ENCODE results near the gene SLC25A33. TPM values are rescaled to one million over a fixed set of nuclear protein-coding genes. Genes with fewer than 3 reads are reported as not detected.

The SLC25A33 gene
- total RNA-seq, 1 experiment from 2014 or later = 9.4 TPM

DNA sequence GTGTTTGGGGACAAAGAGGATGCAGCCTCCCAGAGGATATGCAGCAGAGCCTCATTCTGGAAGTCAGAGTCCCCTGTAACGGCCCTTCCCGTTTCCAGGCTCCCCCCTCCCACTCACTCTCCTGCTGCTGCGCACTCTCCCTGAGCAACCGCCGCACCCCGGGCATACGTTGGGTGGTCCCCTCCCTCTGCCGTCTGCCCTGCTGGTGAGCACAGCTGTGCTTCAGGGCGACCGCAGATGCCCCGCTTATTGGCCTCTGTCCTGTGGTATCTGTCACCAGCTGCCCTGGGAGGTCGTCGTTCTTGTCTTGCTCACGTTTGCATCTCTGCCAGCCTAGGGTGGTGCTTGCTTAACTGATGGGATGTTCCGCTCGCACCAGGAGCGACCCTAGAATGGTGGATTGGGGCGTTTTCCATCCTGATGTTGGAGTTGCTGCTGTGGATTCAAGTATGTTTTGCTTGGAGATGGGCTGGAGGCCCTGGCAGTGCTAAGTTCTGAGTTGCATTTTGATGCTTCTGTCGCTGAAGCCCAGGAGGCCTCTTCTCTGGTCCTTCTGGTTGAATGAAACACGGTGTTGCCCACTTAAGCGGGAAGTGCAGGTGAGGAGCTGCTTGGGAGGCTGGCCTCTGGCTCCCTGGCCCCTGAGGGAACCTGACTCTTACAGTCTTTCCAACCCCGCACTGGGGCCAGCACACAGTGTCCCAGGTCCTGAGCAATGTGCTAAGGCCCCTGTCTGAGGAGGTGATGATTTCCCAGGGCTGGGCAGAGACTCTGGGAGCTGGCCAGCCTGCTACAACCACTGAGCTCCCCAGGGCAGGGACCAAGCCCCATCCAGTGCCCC, 52.6 kb downstream of the SLC25A33 start:
- Histone ChIP-seq H3T11ph (ENCODE audit: low read length) (no peak overlapping the region), H4K91ac (ENCODE audit: insufficient read length, low read depth, low read length) (no peak overlapping the region), H2AK5ac (ENCODE audit: insufficient read length, low read length) (no peak overlapping the region), H4K8ac (replicated peaks; ENCODE audit: insufficient read length, low read depth, low read length) (no peak overlapping the region), H3K4me1 (ENCODE audit: insufficient read depth, low read length) (peaks cover 5% of the 10 kb centered on the region; the same call in 1 of the 2 replicates), H4K5ac (ENCODE audit: insufficient read length, low read depth, low read length) (no peak overlapping the region), H3K23ac (ENCODE audit: insufficient read length, low read depth, low read length) (no peak overlapping the region), H3K27ac (ENCODE audit: insufficient read length, low read depth, low read length) (no peak overlapping the region), H3K79me1 (ENCODE audit: insufficient read depth, low read depth, low read length, poor library complexity, severe bottlenecking) (peaks cover 12% of the 10 kb centered on the region), H4K20me1 (ENCODE audit: control insufficient read depth, insufficient read depth, insufficient read length) (no peaks in the 10 kb centered on the region), H3K9ac (ENCODE audit: extremely low read depth, insufficient read length, low read length) (no peak overlapping the region), H3K4ac (ENCODE audit: low read depth, low read length) (no peak overlapping the region), H2BK120ac (ENCODE audit: low read depth, low read length, poor library complexity, severe bottlenecking) (no peak overlapping the region), H3K27me3 (ENCODE audit: insufficient read depth, low read length) (no peaks in the 10 kb centered on the region), H2BK5ac (ENCODE audit: insufficient read length, low read length) (no peak overlapping the region), H3K23me2 (ENCODE audit: insufficient read length, low read depth, low read length, poor library complexity, severe bottlenecking) (peaks cover 9% of the 10 kb centered on the region), H3K79me2 (ENCODE audit: insufficient read depth, low read length) (peaks cover 14% of the 10 kb centered on the region; the same call in 1 of the 2 replicates), H2AFZ (ENCODE audit: low read length) (no peak overlapping the region), H3K9me3 (ENCODE audit: control insufficient read depth, low read depth, low read length) (no peaks in the 10 kb centered on the region), H2BK12ac (ENCODE audit: insufficient read length, low read depth, low read length) (no peak overlapping the region), H3K4me2 (ENCODE audit: insufficient read depth, insufficient read length, low read length) (no peak overlapping the region), H3K18ac (ENCODE audit: insufficient read length, low read depth, low read length) (no peak overlapping the region), H2BK15ac (ENCODE audit: low read depth, low read length) (no peak overlapping the region), H3K14ac (ENCODE audit: insufficient read depth, low read length) (no peak overlapping the region), H3K56ac (ENCODE audit: insufficient read length, low read depth, low read length) (no peak overlapping the region), H2BK20ac (ENCODE audit: low read depth, low read length, poor library complexity, severe bottlenecking) (no peak overlapping the region)
- DNase-seq = no peak
- H3K4me3 Mint-ChIP-seq = peak overlapping the region; percentile 14 to 50; a peak in 3 of 5 replicates
- H3K27ac Mint-ChIP-seq = peak overlapping the region in 1 of 3 experiments; percentile 82; a peak in 3 of 7 replicates
- H3K36me3 Mint-ChIP-seq (ENCODE audit: insufficient read depth in 1 of 3, low read depth in 3 of 3) = peaks cover 6 to 11% (median 8%) of the 10 kb centered on the region in 3 experiments; a peak in 5 of 7 replicates
- peaks cover 32 to 42% of the 10 kb centered on the region in 2 experiments for H3K4me1 Mint-ChIP-seq
- H3K27me3 Mint-ChIP-seq (ENCODE audit: low read depth) = peaks cover 7% of the 10 kb centered on the region
- H3K9me3 Mint-ChIP-seq = peaks cover 0 to 2% of the 10 kb centered on the region in 2 experiments; a peak in 2 of 5 replicates
- WGBS (ENCODE audit: extremely low coverage, insufficient read length, low lambda C conversion rate) = no CpG with 5 or more reads among the region's 22 CpGs
- TF ChIP-seq, protein P1, sequence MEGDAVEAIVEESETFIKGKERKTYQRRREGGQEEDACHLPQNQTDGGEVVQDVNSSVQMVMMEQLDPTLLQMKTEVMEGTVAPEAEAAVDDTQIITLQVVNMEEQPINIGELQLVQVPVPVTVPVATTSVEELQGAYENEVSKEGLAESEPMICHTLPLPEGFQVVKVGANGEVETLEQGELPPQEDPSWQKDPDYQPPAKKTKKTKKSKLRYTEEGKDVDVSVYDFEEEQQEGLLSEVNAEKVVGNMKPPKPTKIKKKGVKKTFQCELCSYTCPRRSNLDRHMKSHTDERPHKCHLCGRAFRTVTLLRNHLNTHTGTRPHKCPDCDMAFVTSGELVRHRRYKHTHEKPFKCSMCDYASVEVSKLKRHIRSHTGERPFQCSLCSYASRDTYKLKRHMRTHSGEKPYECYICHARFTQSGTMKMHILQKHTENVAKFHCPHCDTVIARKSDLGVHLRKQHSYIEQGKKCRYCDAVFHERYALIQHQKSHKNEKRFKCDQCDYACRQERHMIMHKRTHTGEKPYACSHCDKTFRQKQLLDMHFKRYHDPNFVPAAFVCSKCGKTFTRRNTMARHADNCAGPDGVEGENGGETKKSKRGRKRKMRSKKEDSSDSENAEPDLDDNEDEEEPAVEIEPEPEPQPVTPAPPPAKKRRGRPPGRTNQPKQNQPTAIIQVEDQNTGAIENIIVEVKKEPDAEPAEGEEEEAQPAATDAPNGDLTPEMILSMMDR (conservative IDR thresholded peaks at IDR 0.05) = no peak

All from H9 (cell line).